Stimulated activated CD4-positive, alpha-beta T cell treated with anti-CD3 and anti-CD28 coated beads, Interleukin-1b, Interleukin-23, amount 100 ng/mL, for 4 hours (primary cell): ENCODE data around the gene CDH4.
"Not testable (repeated sequence)": the region's sequence is repeated elsewhere in the genome, so short reads cannot be mapped to it uniquely, and the experiment has no call there.

Experiments
- DNase-seq, 2 donors: peaks; one replicate each; pipeline ENCODE4 v3.0.0-alpha.2; 2020; ENCODE audit warnings: low read depth in 2 of 2

The CDH4 gene

GRCh38 chr20:61971595-61971994, 719.5 kb downstream of the CDH4 start:
- DNase-seq: not testable (repeated sequence)

GRCh38 chr20:61972636-61973508, 720.8 kb downstream of the CDH4 start:
- DNase-seq: no peak

GRCh38 chr20:61973515-61974356, 721.7 kb downstream of the CDH4 start:
- no peak for DNase-seq

GRCh38 chr20:61974357-61974665, 722.2 kb downstream of the CDH4 start:
- DNase-seq: no peak

- no peak for DNase-seq
Observed at GRCh38 chr20:61975407-61976129, 723.5 kb downstream of the CDH4 start.

- DNase-seq: no peak
Observed at GRCh38 chr20:61976263-61976643, 724.2 kb downstream of the CDH4 start.

GRCh38 chr20:61976644-61977418, 724.8 kb downstream of the CDH4 start:
- no peak for DNase-seq

- no peak for DNase-seq
Observed at GRCh38 chr20:61977419-61977786, 725.3 kb downstream of the CDH4 start.

- DNase-seq: no peak
Observed at GRCh38 chr20:61978491-61978890, 726.4 kb downstream of the CDH4 start.

- DNase-seq: no peak
Observed at GRCh38 chr20:61979090-61979489, 727.0 kb downstream of the CDH4 start.

GRCh38 chr20:61979701-61980635, 727.9 kb downstream of the CDH4 start:
- DNase-seq: no peak

- DNase-seq: no peak
Observed at GRCh38 chr20:61980647-61981583, 728.9 kb downstream of the CDH4 start.

GRCh38 chr20:61981691-61982090, 729.6 kb downstream of the CDH4 start:
- not testable (repeated sequence) for DNase-seq

- DNase-seq: no peak
Observed at GRCh38 chr20:61982191-61982950, 730.3 kb downstream of the CDH4 start.

- DNase-seq: no peak
Observed at GRCh38 chr20:61982951-61983315, 730.9 kb downstream of the CDH4 start.

- no peak for DNase-seq
Observed at GRCh38 chr20:61983965-61984364, 731.9 kb downstream of the CDH4 start.

GRCh38 chr20:61984431-61984830, 732.4 kb downstream of the CDH4 start:
- DNase-seq: not testable (repeated sequence)

- DNase-seq: no peak
Observed at GRCh38 chr20:61985096-61985495, 733.0 kb downstream of the CDH4 start.
